Activated CD8-positive, alpha-beta memory T cell treated with anti-CD3 and anti-CD28 coated beads, Interleukin-2, amount 50 U/mL, for 24 hours (primary cell): ENCODE results near the gene CDKAL1.
"Not testable (repeated sequence)": the region's sequence is repeated elsewhere in the genome, so short reads cannot be mapped to it uniquely, and the experiment has no call there.

ENCODE experiments used
- DNase-seq: peaks from one replicate; pipeline ENCODE4 v3.0.0-alpha.2; 2020; ENCODE audit errors: extremely low read depth

CDKAL1 gene

GRCh38 chr6:20554326-20554725 lies 20.1 kb downstream of the CDKAL1 start:
- DNase-seq, result no peak

GRCh38 chr6:20554817-20555216 lies 20.6 kb downstream of the CDKAL1 start:
- no peak for DNase-seq

- no peak for DNase-seq
Measured at GRCh38 chr6:20559924-20560551, 25.8 kb downstream of the CDKAL1 start.

- no peak for DNase-seq
Measured at GRCh38 chr6:20563377-20563776, 29.1 kb downstream of the CDKAL1 start.

GRCh38 chr6:20564269-20564668 lies 30.0 kb downstream of the CDKAL1 start:
- no peak for DNase-seq

- DNase-seq, result no peak
Measured at GRCh38 chr6:20564777-20565176, 30.5 kb downstream of the CDKAL1 start.

GRCh38 chr6:20565342-20565741 lies 31.1 kb downstream of the CDKAL1 start:
- no peak for DNase-seq

- DNase-seq, result no peak
Measured at GRCh38 chr6:20566109-20566508, 31.9 kb downstream of the CDKAL1 start.

GRCh38 chr6:20569000-20569610 lies 34.8 kb downstream of the CDKAL1 start:
- DNase-seq, result no peak

- no peak for DNase-seq
Measured at GRCh38 chr6:20571261-20571660, 37.0 kb downstream of the CDKAL1 start.

GRCh38 chr6:20572288-20572687 lies 38.0 kb downstream of the CDKAL1 start:
- DNase-seq, result no peak

GRCh38 chr6:20572940-20573339 lies 38.7 kb downstream of the CDKAL1 start:
- no peak for DNase-seq

- DNase-seq, result no peak
Measured at GRCh38 chr6:20574355-20574754, 40.1 kb downstream of the CDKAL1 start.

- no peak for DNase-seq
Measured at GRCh38 chr6:20575125-20575524, 40.9 kb downstream of the CDKAL1 start.

- DNase-seq, result no peak
Measured at GRCh38 chr6:20575704-20576451, 41.6 kb downstream of the CDKAL1 start.

GRCh38 chr6:20577173-20577688 lies 43.0 kb downstream of the CDKAL1 start:
- DNase-seq, result no peak

GRCh38 chr6:20581070-20581469 lies 46.8 kb downstream of the CDKAL1 start:
- no peak for DNase-seq

- DNase-seq, result no peak
Measured at GRCh38 chr6:20582586-20583443, 48.6 kb downstream of the CDKAL1 start.

- DNase-seq, result no peak
Measured at GRCh38 chr6:20583444-20583800, 49.2 kb downstream of the CDKAL1 start.

GRCh38 chr6:20584100-20584731 lies 50.0 kb downstream of the CDKAL1 start:
- DNase-seq, result no peak

- no peak for DNase-seq
Measured at GRCh38 chr6:20589266-20589665, 55.0 kb downstream of the CDKAL1 start.

GRCh38 chr6:20590476-20590875 lies 56.2 kb downstream of the CDKAL1 start:
- not testable (repeated sequence) for DNase-seq
